ENCODE measurements around the gene USP6NL. TPM values are rescaled to one million over a fixed set of nuclear protein-coding genes. Genes with fewer than 3 reads are reported as not detected.
A peak's percentile ranks its signal among the peaks of the same experiment; 100 is the strongest.

The USP6NL gene
- total and polyA plus RNA-seq, 9 of the 15 experiments (the other 6 are each of a cell fraction or from before 2014, with no cell fraction given): 3.2 to 26.6 (median 19.8) TPM

GRCh38 chr10:11612021-11613001, 861 bp upstream of the USP6NL start (continued):
- TF ChIP-seq, protein P1, sequence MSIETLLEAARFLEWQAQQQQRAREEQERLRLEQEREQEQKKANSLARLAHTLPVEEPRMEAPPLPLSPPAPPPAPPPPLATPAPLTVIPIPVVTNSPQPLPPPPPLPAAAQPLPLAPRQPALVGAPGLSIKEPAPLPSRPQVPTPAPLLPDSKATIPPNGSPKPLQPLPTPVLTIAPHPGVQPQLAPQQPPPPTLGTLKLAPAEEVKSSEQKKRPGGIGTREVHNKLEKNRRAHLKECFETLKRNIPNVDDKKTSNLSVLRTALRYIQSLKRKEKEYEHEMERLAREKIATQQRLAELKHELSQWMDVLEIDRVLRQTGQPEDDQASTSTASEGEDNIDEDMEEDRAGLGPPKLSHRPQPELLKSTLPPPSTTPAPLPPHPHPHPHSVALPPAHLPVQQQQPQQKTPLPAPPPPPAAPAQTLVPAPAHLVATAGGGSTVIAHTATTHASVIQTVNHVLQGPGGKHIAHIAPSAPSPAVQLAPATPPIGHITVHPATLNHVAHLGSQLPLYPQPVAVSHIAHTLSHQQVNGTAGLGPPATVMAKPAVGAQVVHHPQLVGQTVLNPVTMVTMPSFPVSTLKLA (conservative IDR thresholded peaks at IDR 0.05): peak in 1 of 2 experiments; percentile 47; a peak in 2 of 4 replicates
- TF ChIP-seq DPF2 (IDR thresholded peaks at IDR 0.05) (peak; percentile 97), BMI1 (IDR thresholded peaks at IDR 0.05; ENCODE audit: low read length) (no peak), TBL1XR1 (IDR thresholded peaks at IDR 0.05; ENCODE audit: low read length in 2 of 2) (peak in 1 of 2 experiments; percentile 95; a peak in 2 of 4 replicates), CREM (IDR thresholded peaks at IDR 0.05; ENCODE audit: low read depth) (peak; percentile 80), CBX5 (IDR thresholded peaks at IDR 0.05; ENCODE audit: borderline replicate concordance, low read depth) (no peak), HMGN3 (IDR thresholded peaks at IDR 0.05; ENCODE audit: borderline replicate concordance, extremely low read depth, insufficient read length, low read depth, low read length) (peak; percentile 80), CTBP1 (IDR thresholded peaks at IDR 0.05; ENCODE audit: borderline replicate concordance) (peak; percentile 82; the same call in 1 of the 2 replicates), THAP7 (CRISPR knock-in tag; IDR thresholded peaks at IDR 0.05) (no peak), HDAC3 (IDR thresholded peaks at IDR 0.05; ENCODE audit: borderline replicate concordance, partially characterized antibody) (peak; percentile 82), DLX4 (CRISPR knock-in tag; IDR thresholded peaks at IDR 0.05) (no peak), ZNF644 (tag; IDR thresholded peaks at IDR 0.05; ENCODE audit: low read depth) (no peak), XRCC4 (IDR thresholded peaks at IDR 0.05; ENCODE audit: extremely low read depth, insufficient read depth, insufficient read length) (no peak), POLR2B (IDR thresholded peaks at IDR 0.05; ENCODE audit: low read depth, partially characterized antibody) (peak; percentile 17), SMARCA5 (IDR thresholded peaks at IDR 0.05) (peak; percentile 87; the same call in 1 of the 2 replicates), HIVEP1 (CRISPR knock-in tag; IDR thresholded peaks at IDR 0.05) (no peak), ARHGAP35 (IDR thresholded peaks at IDR 0.05; ENCODE audit: partially characterized antibody) (no peak), GATAD2A (IDR thresholded peaks at IDR 0.05) (peak; percentile 83; the same call in 1 of the 2 replicates), ZKSCAN8 (CRISPR knock-in tag; IDR thresholded peaks at IDR 0.05) (peak; percentile 71; the same call in 1 of the 2 replicates)
- TF ChIP-seq, protein P2, sequence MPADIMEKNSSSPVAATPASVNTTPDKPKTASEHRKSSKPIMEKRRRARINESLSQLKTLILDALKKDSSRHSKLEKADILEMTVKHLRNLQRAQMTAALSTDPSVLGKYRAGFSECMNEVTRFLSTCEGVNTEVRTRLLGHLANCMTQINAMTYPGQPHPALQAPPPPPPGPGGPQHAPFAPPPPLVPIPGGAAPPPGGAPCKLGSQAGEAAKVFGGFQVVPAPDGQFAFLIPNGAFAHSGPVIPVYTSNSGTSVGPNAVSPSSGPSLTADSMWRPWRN (IDR thresholded peaks at IDR 0.05; ENCODE audit: low read depth): peak; percentile 65; the same call in 1 of the 2 replicates
- TF ChIP-seq, protein P3, sequence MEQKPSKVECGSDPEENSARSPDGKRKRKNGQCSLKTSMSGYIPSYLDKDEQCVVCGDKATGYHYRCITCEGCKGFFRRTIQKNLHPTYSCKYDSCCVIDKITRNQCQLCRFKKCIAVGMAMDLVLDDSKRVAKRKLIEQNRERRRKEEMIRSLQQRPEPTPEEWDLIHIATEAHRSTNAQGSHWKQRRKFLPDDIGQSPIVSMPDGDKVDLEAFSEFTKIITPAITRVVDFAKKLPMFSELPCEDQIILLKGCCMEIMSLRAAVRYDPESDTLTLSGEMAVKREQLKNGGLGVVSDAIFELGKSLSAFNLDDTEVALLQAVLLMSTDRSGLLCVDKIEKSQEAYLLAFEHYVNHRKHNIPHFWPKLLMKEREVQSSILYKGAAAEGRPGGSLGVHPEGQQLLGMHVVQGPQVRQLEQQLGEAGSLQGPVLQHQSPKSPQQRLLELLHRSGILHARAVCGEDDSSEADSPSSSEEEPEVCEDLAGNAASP (IDR thresholded peaks at IDR 0.05): no peak
- TF ChIP-seq, protein P4, sequence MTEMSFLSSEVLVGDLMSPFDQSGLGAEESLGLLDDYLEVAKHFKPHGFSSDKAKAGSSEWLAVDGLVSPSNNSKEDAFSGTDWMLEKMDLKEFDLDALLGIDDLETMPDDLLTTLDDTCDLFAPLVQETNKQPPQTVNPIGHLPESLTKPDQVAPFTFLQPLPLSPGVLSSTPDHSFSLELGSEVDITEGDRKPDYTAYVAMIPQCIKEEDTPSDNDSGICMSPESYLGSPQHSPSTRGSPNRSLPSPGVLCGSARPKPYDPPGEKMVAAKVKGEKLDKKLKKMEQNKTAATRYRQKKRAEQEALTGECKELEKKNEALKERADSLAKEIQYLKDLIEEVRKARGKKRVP (CRISPR knock-in tag; IDR thresholded peaks at IDR 0.05): 0 out of 2 replicates have a peak, but pooled peaks have one; percentile 18
